Spleen (tissue), 13 donors: ENCODE measurements around the gene EPYC. TPM values are rescaled to one million over a fixed set of nuclear protein-coding genes. Genes with fewer than 3 reads are reported as not detected.

Source experiments
- DNase-seq: peaks from one replicate; pipeline ENCODE4 v3.0.0-alpha.2; 2020
- H3K27ac ChIP-seq, 8 donors: fragments of 200-600 bp; sonication (generic) in 7 of 8; 1 replicate in 4 of 8; 2 replicates in 4 of 8; pipeline versions ENCODE4 v1.5.0 to v1.8.0; 2016 to 2021; ENCODE audit warnings: inconsistent platforms in 4 of 8, mild to moderate bottlenecking in 4 of 8, moderate library complexity in 1 of 8
- H3K27me3 ChIP-seq, 7 donors: fragments of 200-600 bp; sonication (generic) in 6 of 7; replicated peaks in 1 of 7; 1 replicate in 4 of 7; 2 replicates in 3 of 7; pipeline versions ENCODE4 v1.5.0 to v1.8.0; 2016 to 2021; ENCODE audit warnings: inconsistent platforms in 3 of 7, mild to moderate bottlenecking in 1 of 7
- H3K36me3 ChIP-seq, 6 donors: fragments of 200-600 bp; sonication (generic) in 5 of 6; 1 replicate in 4 of 6; 2 replicates in 2 of 6; pipeline versions ENCODE4 v1.5.0 to v1.8.0; 2016 to 2021; ENCODE audit warnings: inconsistent platforms in 2 of 6
- H3K4me1 ChIP-seq, 6 donors: fragments of 200-600 bp; sonication (generic) in 5 of 6; 1 replicate in 3 of 6; 2 replicates in 3 of 6; pipeline versions ENCODE4 v1.5.0 to v1.8.0; 2016 to 2021; ENCODE audit warnings: inconsistent platforms in 3 of 6
- H3K4me3 ChIP-seq, 8 donors: fragments of 200-600 bp; sonication (generic) in 7 of 8; 1 replicate in 4 of 8; 2 replicates in 4 of 8; pipeline versions ENCODE4 v1.5.0 to v1.8.0; 2016 to 2021; ENCODE audit warnings: inconsistent platforms in 4 of 8, mild to moderate bottlenecking in 4 of 8, moderate library complexity in 2 of 8
- H3K9me3 ChIP-seq, 8 donors: fragments of 200-600 bp; sonication (generic) in 7 of 8; 1 replicate in 4 of 8; 2 replicates in 4 of 8; pipeline versions ENCODE4 v1.5.0 to v1.8.0; 2016 to 2021; ENCODE audit warnings: inconsistent platforms in 4 of 8
- POLR2A ChIP-seq, 3 donors: fragments of 450-650 bp; IDR thresholded peaks; one replicate each; pipeline ENCODE4 v1.5.1; 2017; ENCODE audit warnings: antibody characterized with exemption in 3 of 3, mild to moderate bottlenecking in 1 of 3
- POLR2AphosphoS5 ChIP-seq, 3 donors: sonication (generic); formaldehyde crosslinking; IDR thresholded peaks; one replicate each; pipeline ENCODE4 v1.5.1; 2017; ENCODE audit warnings: antibody characterized with exemption in 3 of 3
- WGBS, 5 donors: extraction: QIAGEN DNeasy Blood & Tissue Kit in 3 of 5; methylation state at CpG; one replicate each; pipeline versions ENCODE4 v1.1.5 to v1.1.7; 2013 to 2018; 5-methylcytosine and 5-hydroxymethylcytosine counted together
- intact Hi-C: fragments of 100-400 bp; cut with DNase I; formaldehyde crosslinking; loops from one replicate; pipeline ENCODE4 v1.15.0; 2023; ENCODE audit warnings: low total_unique reads
- long read RNA-seq, 2 donors: transcript quantifications; one replicate each; lab custom pipeline, GENCODE V29; 2026
- polyA plus RNA-seq, 3 donors: library from polyadenylated mRNA; stranded (reverse); fragments of 200-250 nt; gene quantifications; one replicate each; pipeline ENCODE4 v1.2.1, GENCODE V29; 2013
- total RNA-seq, 7 donors: library from RNA; depleted of rRNA in 3 of 7; stranded (reverse); fragments of >200 nt in 3 of 7; fragmentation: NEBNext Ultra II Directional in 4 of 7; extraction: Animal tissue kit (Norgen Biotek cat#: 25700) in 4 of 7; gene quantifications; one replicate each; pipeline versions ENCODE4 v1.1.0 to v1.2.1, GENCODE V29; 2016 to 2021
- TF ChIP-seq, protein P1 (sequence below), 11 experiments: fragments of 200-600 bp in 7 of 11; fragments of 450-650 bp in 4 of 11; sonication (generic) in 4 of 11; IDR thresholded peaks in 8 of 11; conservative IDR thresholded peaks in 3 of 11; 1 replicate in 7 of 11; 2 replicates in 4 of 11; pipeline versions ENCODE4 v1.4.0 to v1.8.0; 2016 to 2021; ENCODE audit warnings: antibody characterized with exemption in 11 of 11, inconsistent platforms in 4 of 11, mild to moderate bottlenecking in 1 of 11
- donor health status: healthy with polysubstance abuse.
- donor health status: DM: no; HTN: no; CAD: no; lungs with moderate emphysema.
- donor health status: DM: no; HTN: no; CAD: no.
- donor health status: Bipolar disorder and iron deficiency.
- donor health status: healthy.
- donor health status: DM: no; HTN: no; CAD: no.
- donor health status: DM: yes; HTN: yes; CAD: no.

The EPYC gene, protein sequence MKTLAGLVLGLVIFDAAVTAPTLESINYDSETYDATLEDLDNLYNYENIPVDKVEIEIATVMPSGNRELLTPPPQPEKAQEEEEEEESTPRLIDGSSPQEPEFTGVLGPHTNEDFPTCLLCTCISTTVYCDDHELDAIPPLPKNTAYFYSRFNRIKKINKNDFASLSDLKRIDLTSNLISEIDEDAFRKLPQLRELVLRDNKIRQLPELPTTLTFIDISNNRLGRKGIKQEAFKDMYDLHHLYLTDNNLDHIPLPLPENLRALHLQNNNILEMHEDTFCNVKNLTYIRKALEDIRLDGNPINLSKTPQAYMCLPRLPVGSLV
- total RNA-seq (not detected), polyA plus RNA-seq (under 1 TPM in 1 of 3 donors, not detected in 2; 0.08 TPM)
- long read RNA-seq, donor 1, result 0 reads
- long read RNA-seq, donor 2, result 0 reads

DNA sequence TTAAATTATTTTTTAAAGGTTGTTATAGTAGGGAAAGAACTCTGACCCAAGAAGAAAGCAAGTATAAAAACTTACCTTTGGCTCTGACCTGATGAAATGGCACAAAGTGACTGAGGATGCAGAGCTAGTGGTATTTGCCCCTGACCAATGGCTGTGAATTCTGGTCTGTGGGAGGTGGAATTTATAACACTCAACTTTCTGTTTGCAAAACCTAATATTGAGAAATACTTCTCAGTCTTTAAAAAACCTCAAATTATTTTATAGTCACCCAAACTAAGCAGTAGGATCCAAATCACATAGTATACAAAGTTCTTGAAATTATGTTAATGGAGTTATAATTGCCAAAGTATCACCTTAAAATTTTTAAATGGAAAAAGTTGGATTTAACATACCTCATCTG is at the start of gene EPYC:
Gene EPYC, minus strand, starts transcription at position 101 of the 400 bp plus-strand sequence. CDS start 2,407 bp downstream, outside the sequence.
- intact Hi-C loops, result no loop called here
- no peak for DNase-seq
- Histone ChIP-seq H3K27ac (no peak within 1 kb of the TSS), H3K9me3 (no peaks in the 10 kb centered on the region), H3K27me3 (no peaks in the 10 kb centered on the region), H3K4me1 (no peaks in the 10 kb centered on the region), H3K4me3 (no peak within 1 kb of the TSS), H3K36me3 (no peaks in the 10 kb centered on the region)
- TF ChIP-seq, protein P1, sequence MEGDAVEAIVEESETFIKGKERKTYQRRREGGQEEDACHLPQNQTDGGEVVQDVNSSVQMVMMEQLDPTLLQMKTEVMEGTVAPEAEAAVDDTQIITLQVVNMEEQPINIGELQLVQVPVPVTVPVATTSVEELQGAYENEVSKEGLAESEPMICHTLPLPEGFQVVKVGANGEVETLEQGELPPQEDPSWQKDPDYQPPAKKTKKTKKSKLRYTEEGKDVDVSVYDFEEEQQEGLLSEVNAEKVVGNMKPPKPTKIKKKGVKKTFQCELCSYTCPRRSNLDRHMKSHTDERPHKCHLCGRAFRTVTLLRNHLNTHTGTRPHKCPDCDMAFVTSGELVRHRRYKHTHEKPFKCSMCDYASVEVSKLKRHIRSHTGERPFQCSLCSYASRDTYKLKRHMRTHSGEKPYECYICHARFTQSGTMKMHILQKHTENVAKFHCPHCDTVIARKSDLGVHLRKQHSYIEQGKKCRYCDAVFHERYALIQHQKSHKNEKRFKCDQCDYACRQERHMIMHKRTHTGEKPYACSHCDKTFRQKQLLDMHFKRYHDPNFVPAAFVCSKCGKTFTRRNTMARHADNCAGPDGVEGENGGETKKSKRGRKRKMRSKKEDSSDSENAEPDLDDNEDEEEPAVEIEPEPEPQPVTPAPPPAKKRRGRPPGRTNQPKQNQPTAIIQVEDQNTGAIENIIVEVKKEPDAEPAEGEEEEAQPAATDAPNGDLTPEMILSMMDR (IDR thresholded peaks at IDR 0.05 in 8 of 11, conservative IDR thresholded peaks at IDR 0.05 in 3 of 11), result no peak
- no peak for TF ChIP-seq POLR2AphosphoS5 (IDR thresholded peaks at IDR 0.05)
- no peak for TF ChIP-seq POLR2A (IDR thresholded peaks at IDR 0.05)

DNA sequence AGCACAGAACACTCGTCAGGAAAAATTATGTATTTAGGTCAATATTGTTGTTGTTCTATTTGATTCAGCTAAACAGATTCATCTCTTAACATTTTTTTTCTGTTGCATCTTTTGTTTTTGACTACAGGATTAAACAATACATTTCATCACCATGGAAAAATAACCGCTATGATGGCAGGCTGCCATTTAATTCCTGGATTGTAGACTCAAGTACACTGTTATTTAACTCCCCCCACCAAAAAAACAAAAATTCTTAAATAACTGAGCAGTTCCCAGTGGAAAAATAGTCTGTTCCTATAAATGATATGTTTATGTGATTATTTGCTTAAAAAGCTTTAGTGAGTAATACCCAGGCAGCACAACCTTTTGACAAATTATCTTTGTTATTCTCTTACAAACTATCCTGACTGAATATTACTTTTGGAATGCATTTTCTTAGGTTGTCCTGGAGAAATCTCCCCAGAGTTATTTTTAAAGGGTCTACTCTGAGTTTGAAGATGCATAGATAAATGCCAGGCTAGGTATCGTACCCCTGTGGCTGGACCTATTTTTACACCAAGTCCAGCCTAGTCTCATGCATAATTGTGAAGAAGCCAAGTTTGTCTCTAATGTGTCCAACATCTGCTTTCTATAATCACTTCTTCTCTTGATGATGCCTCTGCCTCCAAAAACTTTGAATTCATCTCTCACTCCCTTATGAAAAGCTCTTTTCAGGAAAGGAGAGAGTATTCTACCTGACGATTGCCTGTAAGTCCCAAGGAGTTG is 49.4 kb upstream of the EPYC start:
- H3K27ac ChIP-seq, result no peak overlapping the region
- H3K36me3 ChIP-seq, result no peaks in the 10 kb centered on the region
- intact Hi-C loops, result no loop called here
- DNase-seq, result no peak
- H3K4me1 ChIP-seq, result no peaks in the 10 kb centered on the region
- TF ChIP-seq POLR2A (IDR thresholded peaks at IDR 0.05) (no peak), POLR2AphosphoS5 (IDR thresholded peaks at IDR 0.05) (no peak)
- TF ChIP-seq, protein P1 (IDR thresholded peaks at IDR 0.05 in 8 of 11, conservative IDR thresholded peaks at IDR 0.05 in 3 of 11), result no peak
- WGBS, 5 donors, result 65 to 86% (median 79%) methylated on average over 4 of the region's 4 CpGs
- no peaks in the 10 kb centered on the region for H3K27me3 ChIP-seq
- no peaks in the 10 kb centered on the region for H3K9me3 ChIP-seq
- H3K4me3 ChIP-seq, result no peak overlapping the region

DNA sequence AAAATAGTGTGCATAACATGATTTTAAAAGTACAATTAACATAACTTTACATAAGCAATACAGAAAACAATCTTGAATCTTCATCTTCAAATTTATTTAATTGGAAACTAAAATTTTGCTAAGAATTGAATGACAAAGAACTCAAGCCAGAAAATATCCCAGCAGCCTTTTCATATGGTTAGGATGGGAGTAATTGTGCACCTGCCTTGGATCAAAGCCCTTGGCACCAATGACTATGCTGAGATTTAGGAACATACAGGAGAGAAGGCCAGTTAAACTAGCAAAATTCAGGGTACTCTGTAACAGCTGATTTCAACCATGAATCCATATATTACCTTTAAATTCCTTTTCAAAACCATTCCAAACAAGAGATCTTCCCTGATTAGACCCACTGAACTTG is 47.3 kb upstream of the EPYC start:
- no peaks in the 10 kb centered on the region for H3K9me3 ChIP-seq
- no peak overlapping the region for H3K4me3 ChIP-seq
- no peaks in the 10 kb centered on the region for H3K36me3 ChIP-seq
- no peak for DNase-seq
- no peaks in the 10 kb centered on the region for H3K27me3 ChIP-seq
- intact Hi-C loops, result no loop called here
- no peaks in the 10 kb centered on the region for H3K4me1 ChIP-seq
- no peak overlapping the region for H3K27ac ChIP-seq
- no peak for TF ChIP-seq POLR2A (IDR thresholded peaks at IDR 0.05)
- TF ChIP-seq, protein P1 (IDR thresholded peaks at IDR 0.05 in 8 of 11, conservative IDR thresholded peaks at IDR 0.05 in 3 of 11), result no peak

DNA sequence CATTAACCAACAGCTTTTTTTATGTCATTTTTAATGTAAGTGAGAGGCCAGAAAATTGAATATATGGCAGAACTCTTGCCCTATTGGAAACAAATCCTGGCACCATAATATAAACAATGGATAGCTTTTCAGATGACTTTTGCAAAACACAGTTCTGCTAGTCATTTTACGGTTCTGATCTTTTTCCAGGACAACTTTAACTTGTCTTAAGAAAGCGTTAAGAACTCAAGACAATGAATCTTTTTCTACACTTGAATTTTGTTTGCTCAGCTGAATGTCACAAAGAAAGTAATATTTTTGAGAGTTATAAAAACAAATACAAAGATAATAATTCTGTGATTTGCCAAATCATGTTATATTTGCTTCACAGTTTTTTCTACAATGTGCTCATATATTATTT is 39.8 kb upstream of the EPYC start:
- no peak for DNase-seq
- Histone ChIP-seq H3K9me3 (no peaks in the 10 kb centered on the region), H3K27ac (no peak overlapping the region), H3K27me3 (no peaks in the 10 kb centered on the region), H3K4me3 (no peak overlapping the region), H3K4me1 (no peaks in the 10 kb centered on the region), H3K36me3 (no peaks in the 10 kb centered on the region)
- TF ChIP-seq POLR2AphosphoS5 (IDR thresholded peaks at IDR 0.05) (no peak), POLR2A (IDR thresholded peaks at IDR 0.05) (no peak)
- TF ChIP-seq, protein P1 (IDR thresholded peaks at IDR 0.05 in 8 of 11, conservative IDR thresholded peaks at IDR 0.05 in 3 of 11), result no peak
- intact Hi-C loops, result no loop called here
- WGBS, 5 donors, result 87 to 95% (median 93%) methylated on average over 2 of the region's 2 CpGs
